GM19438 (cell line): ENCODE results near the gene ZNF324B.
A peak's percentile ranks its signal among the peaks of the same experiment; 100 is the strongest.
"Not testable (repeated sequence)": the region's sequence is repeated elsewhere in the genome, so short reads cannot be mapped to it uniquely, and the experiment has no call there.

Experiments
- ATAC-seq: cut with Tn5 transposase; IDR thresholded peaks from one replicate; pipeline ENCODE4 v1.9.1; 2021; ENCODE audit warnings: low read depth; ENCODE audit not compliant: unreplicated experiment

The ZNF324B gene

GRCh38 chr19:58453743-58454142 is 2.3 kb downstream of the ZNF324B start:
- no peak for ATAC-seq

- ATAC-seq, result no peak
Measured at GRCh38 chr19:58455306-58455705, 3.9 kb downstream of the ZNF324B start.

- no peak for ATAC-seq
Measured at GRCh38 chr19:58456111-58456510, 4.7 kb downstream of the ZNF324B start.

GRCh38 chr19:58460039-58460438 is 8.6 kb downstream of the ZNF324B start:
- no peak for ATAC-seq

- ATAC-seq, result peak; percentile 28
Measured at GRCh38 chr19:58466089-58466759, 14.8 kb downstream of the ZNF324B start.

GRCh38 chr19:58466760-58467589 is 15.6 kb downstream of the ZNF324B start, which contains the start of gene ZNF324:
Gene ZNF324 (plus strand): TSS chr19:58467080. CDS start chr19:58469186, 2,106 bp downstream.
- peak; percentile 77 for ATAC-seq

- no peak for ATAC-seq
Measured at GRCh38 chr19:58468216-58468839, 16.9 kb downstream of the ZNF324B start.

- ATAC-seq, result no peak
Measured at GRCh38 chr19:58469241-58470013, 18.0 kb downstream of the ZNF324B start.

GRCh38 chr19:58470837-58471543 is 19.6 kb downstream of the ZNF324B start:
- ATAC-seq, result not testable (repeated sequence)

GRCh38 chr19:58471736-58472135 is 20.3 kb downstream of the ZNF324B start:
- ATAC-seq, result no peak

GRCh38 chr19:58473775-58474174 is 22.4 kb downstream of the ZNF324B start:
- ATAC-seq, result no peak

GRCh38 chr19:58474291-58474996 is 23.0 kb downstream of the ZNF324B start:
- ATAC-seq, result no peak

GRCh38 chr19:58474997-58475713 is 23.7 kb downstream of the ZNF324B start:
- ATAC-seq, result peak; percentile 3

GRCh38 chr19:58475714-58476497 is 24.5 kb downstream of the ZNF324B start, which contains the start of gene ZNF446:
Gene ZNF446 (plus strand): TSS chr19:58476352. CDS start chr19:58477219, 867 bp downstream.
- peak; percentile 74 for ATAC-seq

- no peak for ATAC-seq
Measured at GRCh38 chr19:58476498-58477015, 25.1 kb downstream of the ZNF324B start.

- ATAC-seq, result no peak
Measured at GRCh38 chr19:58477130-58477529, 25.7 kb downstream of the ZNF324B start.

GRCh38 chr19:58477871-58478270 is 26.4 kb downstream of the ZNF324B start:
- no peak for ATAC-seq

- no peak for ATAC-seq
Measured at GRCh38 chr19:58479303-58479702, 27.9 kb downstream of the ZNF324B start.
